Measurements from ENCODE around the gene RAC3. TPM values are rescaled to one million over a fixed set of nuclear protein-coding genes. Genes with fewer than 3 reads are reported as not detected.

RAC3 gene
- polyA plus RNA-seq, 1 donor: 10.1 TPM

DNA sequence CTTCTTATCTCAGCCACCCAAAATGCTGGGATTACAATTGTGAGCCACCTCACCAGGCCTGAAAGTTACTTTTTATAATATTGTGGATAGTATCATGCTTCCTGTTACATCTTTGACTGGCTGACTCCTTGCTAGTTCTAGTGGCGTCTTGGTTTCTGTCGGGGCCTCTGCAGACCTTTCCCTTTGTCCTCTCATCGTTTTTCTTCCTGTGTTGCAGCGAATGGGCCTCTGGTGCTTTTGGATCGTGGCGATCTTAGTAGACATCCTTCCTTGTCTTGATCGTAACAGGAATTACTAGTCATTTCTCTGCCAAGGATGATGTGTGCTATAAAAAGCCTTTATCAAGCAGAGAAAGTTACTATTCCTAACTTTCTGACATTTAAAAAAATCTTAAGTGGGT lies 33.3 kb upstream of the RAC3 start:
- DNase-seq: no peak

DNA sequence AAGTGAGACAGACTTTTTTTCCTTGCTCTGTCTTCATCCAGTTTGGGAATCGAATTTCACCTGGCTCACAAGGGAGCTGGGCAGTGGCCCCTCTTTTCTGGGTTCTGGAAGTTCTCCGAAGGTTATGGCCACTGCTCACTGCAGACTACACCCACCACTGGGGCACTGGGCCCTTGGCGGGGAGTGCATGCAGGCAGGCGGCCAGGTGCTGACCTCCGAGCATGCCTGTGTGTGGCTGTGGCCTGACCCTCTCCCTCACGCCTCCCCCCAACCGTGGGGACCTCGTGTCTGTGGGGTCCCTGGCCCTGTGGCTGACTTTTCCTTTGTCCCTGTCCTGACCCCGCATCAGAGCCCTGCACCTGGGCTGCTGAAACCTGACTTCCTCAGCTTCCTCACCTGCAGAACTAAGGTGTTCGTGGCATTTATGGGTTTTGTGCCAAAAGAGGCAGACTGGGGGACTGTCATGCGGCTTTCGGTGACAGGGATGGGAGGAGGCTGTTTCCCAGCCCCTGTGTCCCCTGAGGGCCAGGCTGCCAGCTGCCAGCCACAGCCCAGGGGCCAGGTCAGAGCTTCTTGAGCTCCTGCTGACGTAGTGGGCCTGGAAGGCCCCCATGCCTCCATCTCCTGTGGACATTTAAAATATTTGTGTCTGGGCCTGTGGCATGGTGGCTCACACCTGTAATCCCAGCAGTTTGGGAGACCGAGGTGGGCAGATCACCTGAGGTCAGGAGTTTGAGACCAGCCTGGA lies 32.6 kb upstream of the RAC3 start:
- no peak for DNase-seq

DNA sequence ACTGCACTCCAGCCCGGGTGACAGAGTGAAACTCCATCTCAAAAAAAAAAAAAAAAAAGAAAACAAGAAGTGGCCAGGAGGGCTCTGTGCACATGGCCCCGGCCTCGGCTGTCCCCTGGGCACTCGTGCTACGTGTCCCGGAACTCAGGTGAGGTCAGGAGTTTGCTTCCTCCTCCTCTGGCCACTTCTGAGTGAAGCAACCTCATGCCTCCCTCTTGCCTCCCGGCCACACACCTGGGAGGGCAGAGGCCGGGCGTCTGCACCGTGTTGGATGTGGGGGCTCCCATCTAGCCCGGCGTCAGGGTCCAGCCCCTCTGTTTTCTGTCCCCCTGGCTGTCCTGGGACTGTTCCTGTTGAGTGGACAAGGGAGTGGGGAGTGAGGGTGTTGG lies 31.9 kb upstream of the RAC3 start:
- no peak for DNase-seq

DNA sequence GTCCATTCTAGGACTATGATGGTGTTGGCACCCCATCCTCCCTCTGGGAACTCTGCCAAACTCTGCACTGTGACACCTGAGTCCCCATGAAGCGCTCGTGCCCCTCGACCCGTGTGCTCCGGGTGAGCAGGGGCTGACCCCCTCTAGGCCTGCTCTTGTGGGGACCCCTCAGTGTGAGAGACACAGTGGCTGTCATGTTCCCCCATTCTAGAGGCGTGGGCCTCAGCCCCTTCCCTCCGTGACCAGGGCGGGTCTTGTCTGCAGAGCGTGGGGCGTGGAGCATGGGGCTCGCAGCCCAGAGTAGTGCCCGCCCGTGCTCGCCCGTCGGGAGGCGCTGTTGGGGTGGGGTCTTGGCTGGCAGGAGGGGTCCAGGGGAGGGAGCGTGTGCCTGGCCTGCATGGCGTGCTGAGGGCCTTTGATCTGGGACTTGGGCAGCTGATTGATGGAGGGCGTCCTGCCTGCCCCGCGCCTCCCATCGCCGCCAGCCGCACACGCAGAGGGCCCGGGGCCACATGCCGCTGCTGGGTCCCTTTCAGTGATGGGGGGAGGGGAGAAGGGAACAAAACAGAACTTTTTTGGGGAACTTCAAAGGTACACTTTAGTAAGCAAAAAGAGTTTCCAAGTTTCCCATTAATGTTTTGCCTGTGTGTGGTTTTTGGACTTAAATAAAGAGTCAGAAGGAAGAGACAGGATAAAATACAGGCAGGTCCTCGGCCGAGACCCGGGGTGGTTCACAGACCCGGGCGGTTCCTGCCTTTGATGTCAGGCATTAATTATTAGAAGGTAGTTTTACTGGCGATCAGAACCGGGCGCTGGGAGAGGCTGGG lies 31.3 kb upstream of the RAC3 start:
- DNase-seq: no peak

DNA sequence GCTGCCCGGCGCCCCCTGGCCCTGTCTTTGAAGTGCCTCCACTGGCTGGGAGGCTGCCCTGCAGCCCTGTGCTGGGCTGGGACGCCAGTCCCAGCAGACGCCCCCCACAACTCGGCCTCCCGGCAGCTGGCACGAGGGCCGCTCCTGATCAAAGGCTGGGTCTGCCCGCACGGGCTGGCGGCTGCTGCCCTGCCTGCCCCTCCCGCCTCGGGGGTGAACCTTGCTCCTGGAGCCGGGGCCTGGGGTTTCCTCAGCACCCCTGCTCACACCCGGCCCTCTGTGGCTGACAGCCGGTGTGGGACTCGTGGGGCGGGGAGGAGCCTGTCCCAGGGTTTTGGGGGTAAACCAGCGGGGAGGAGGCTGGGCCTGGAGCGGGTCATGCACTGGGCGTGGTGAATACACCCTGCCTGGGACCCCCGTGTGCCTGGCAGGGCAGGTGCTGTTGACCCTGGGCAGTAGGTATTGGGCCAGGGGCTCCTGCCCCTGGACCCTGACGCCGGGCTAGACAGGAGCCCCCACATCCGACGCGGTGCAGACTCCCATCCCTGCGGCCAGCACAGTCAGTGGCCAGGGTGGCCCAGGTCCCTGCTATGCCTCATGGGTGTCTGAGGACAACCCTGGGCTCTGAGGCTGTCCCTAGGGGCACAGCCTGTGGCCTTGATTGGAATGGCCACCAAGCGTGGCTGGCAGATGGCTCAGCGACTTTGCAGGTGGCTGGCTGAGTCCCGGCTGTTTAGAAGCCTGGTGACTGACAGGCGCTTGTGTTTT lies 30.5 kb upstream of the RAC3 start:
- no peak for DNase-seq

DNA sequence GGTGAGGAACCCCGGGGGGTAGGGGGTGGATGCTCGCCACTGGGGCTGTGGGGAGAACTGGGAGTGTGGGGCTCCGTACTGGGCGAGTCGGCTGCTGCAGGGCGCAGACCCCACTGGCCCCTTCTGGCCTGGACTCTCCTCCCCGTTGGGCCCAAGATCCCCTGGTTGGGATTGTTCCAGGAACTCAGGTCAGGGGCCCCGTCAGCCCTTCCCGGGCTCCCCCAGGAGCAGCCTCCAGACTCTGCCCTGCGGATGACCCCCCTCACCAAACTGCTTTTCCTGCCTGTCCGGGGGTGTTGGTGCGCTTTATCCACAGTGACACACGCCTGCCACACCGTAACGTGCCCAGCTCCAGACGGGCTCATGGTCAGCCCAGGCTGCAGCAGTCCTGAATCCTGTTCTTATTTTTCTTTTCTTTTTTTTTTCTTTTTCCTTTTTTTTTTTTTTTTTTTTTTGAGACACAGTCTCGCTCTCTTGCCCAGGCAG lies 29.9 kb upstream of the RAC3 start:
- DNase-seq: no peak

DNA sequence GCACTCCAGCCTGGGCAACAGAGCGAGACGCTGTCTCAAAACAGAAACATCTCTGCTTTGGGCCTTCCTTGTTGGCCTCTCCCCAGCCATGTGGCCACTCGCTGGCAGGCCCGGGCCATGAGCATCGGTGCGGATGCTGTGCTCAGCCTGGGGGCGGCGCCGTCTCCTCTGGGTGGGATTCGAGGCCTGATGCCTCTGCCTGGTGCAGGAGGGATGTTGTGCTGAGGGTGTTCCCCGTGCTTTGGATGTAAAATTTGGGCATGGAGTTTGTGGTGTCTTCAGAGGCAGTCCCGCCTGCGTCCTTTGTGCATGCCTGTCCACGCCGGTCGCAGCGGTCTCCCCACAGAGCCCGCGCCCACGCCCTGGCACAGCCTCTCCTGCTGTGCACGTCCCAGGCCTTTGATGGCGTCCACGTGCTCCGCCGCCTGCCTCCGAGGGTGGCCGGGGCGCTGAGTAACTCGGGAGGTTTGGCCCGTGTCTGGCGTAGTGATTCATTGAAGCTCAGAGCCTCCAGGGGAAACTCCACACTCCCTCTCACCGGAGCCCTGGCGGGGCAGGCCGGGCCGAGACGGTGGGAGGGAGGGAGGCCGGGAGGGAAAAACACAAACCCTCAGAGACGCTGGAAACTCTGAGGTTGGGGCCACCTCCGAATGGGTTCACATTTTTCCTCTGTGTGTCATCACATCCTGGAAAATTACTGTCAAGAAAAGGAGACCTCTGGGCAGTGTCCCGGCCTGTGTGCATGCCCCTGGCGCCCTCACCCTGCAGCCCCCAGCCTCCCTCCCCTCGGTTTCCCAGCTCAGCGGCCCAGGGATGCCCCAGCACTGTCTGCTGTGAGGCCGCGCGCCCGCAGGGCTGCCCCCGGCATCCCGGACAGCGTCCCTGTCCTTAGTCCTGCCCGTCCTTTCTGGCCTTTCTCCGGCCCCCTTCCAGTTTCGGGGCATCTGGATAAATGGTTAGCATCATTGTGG lies 27.8 kb upstream of the RAC3 start:
- DNase-seq: no peak

DNA sequence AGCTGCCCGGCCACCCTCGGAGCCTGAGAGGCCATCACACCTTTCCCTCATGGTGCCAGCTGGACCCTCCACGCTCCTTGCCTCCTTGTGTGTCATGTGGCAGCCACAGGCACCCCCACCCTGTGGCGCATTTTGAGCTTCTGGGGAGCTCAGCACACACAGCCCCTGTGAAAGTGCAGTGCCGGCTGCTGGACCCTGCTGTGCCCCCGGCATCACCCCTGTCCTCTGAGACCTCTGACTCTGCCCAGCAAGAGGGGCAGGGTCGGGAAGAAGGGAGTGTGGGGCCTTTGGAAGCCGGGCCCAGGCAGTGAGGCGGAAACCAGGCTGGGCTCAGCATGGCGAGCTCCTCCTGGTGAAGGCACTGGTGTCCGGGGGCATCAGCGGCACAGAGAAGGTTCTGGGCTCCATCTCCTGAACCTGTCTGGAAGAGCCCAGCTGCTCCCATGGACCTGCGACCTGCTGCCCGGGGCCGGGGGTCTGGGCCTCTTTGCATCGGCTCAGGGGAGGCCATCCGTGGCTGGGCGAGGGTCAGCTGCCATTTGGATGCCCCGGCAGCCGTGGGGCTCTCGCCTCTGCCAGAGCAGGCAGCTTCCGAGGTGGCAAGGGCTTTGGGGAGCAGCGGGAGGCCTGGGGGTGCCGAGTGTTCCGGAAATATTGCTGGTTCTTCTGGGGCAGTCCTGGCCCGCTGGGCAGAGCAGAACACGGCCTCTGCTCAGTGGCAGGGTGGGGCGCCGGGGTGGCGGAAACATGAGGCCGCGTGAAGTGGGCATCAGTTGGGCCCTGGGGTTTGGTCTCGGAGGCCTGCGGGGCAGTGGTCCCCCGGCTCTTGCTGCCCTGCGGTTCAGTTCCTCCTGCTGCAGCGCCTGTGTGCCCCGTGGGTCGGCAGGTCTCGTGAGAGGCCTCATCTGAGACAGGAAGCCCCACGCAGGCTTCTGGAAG lies 26.7 kb upstream of the RAC3 start:
- DNase-seq: no peak

DNA sequence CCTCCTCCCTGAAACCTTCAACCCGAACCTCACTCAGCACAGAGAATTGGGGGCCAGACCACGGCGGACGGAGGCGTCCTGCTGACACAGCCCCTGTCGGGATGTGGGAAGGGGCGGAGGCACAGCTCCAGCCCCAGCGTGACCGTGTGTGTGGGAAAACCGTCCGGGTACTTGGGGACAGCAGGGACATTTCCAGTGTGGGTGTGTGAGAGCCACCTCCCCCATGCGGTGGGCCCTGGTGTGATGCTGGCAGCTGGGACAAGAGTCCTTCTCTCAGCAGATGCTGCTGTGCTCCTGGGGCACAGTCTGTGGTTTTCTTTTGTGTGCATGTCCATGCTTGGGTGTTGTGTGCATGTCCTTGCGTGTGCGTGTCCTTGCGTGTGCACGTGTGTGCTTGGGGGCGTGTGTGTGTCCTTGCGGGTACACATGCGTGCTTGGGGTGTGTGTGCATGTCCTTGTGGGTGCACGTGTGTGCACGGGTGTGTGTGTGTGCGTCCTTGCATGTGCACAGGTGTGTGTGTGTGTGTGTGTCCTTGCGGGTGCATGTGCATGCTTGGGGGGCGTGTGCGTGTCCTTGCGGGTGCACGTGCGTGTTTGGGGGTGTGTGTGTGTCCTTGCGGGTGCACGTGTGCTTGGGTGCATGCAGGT lies 25.7 kb upstream of the RAC3 start:
- no peak for DNase-seq

DNA sequence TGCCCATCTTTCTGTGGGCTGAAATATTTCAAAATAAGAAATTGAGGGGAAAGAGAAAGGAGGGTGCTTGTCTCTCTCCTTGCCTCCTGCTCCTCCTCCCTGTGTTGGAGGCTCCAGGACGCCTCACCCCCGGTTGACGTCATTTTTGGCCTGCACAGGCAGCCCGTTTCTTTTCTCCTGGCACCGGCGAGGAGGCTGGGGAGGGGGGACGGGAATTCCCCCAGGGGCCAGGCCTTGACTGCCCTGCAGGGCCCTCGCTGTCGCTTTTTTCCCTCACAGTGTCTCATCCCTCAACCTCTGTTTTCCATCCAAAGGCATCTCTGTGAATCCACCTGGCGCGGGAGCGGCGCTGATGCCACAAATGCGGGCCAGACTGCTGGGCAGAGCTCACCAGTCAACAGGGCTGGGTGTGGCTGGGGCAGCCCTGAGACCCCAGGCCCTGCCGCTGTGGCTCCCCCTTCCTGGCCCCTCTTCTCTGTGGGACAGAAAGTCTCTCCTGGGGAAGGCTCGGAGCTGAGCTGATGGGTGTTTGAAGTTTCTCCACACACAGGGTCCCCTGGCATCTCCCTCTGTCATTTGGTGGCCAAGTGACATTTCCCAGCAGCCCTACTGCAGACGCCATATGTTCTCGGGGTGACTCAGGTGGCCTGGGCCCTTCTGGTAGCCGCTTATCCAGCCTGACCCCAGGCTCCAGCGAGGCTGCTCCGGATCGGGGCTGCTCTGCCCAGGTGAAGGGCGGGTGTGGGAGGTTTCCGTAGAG lies 24.8 kb upstream of the RAC3 start:
- no peak for DNase-seq

DNA sequence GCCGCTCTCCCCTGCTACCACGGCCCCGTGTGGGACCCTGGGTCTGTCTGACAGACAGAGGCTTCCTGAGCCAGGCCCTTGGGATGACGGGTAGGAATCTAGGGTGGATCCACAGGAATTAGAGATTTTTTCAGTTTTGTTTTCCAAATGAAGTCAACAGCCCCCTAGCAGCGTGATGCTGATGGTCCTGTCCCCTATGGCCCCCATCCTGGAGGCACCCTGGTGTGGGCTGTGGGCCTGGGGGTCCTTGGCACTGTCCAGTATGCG lies 24.3 kb upstream of the RAC3 start:
- DNase-seq: no peak

DNA sequence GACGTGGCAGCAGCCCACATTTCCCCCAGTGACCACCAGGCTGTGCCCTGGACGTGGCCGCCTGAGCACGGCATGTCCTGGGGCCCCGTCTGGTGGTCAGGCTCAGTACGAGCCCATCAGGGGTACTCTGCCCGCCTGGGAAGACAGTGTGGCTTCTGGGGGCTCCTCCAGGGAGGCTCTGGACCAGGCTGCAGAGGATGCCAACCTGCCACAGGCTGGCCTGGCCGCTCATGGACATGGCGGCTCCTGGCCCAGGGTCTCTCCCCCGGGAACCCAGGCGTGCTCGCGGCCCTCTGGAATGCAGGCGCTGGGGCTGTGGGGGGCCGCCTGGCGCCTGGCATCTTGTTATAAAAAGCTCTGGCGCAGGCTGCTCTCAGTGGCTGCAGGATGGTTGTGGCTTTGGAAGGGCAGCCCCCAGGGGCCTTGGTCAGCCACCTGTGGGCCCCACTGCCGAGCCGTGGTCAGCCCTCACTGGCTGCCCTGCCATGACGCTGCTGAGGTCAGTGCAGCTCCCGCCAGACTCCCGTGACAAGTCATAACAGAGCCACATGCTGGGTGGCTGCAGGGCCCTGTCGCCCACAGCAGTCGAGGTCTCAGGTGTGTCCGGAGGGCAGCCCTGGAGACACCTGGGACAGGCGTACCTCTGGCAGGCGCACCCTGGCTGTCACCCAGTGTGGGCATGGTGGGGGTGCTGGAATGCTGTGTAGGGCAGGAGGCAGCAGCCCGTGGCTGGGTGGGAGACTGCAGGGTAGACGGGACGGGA lies 23.8 kb upstream of the RAC3 start:
- DNase-seq: no peak

DNA sequence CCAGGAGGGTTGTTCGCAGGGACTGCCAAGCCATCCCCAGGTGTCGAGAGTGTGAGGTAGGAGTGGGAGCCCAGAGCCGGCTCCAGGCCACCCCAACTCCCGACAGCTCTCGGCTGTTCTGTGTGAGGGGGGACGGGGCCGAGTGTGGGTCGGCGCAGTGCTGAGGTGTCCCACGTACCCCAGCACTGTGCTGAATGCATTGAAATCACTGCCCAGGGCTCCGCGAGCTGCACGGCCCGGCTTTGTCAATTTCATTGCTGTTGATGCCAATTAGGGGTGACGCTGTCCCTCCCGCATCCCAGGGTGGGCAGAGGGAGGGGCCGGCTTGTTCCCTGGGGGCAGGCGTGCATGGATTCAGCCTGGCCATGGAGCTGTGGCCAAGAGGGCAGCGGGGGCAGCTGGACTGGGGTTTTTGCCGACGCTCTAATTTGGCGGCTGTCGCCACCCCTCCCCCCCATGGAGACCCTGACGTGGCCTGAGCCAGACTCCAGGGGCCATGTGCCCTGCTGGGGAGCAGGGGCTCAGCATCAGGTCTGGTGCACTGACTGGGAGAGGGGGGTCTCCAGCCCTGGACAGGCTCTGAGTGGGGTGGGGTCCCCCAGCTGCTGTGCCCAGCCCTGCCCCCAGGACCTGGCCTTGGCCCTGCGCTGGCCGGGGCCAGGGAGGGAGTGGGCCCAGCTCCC lies 23.1 kb upstream of the RAC3 start:
- DNase-seq: no peak

DNA sequence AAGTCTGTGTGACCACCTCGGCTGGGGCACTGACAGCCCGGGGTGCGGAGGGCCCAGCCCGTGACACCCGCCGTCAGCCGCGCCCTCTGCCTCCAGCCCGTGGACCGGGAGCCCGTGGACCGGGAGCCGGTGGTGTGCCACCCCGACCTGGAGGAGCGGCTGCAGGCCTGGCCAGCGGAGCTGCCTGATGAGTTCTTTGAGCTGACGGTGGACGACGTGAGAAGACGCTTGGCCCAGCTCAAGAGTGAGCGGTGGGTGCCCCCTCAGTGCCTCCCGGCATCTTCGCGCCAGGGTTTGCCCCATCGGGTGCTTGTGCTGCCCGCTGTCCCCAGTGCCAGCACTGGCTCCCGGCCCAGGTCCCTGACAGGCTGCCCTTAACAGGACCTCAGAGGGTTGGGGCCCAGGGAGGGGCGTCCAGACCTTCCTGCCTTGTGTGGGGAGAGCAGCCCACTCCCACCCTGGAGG lies 22.5 kb upstream of the RAC3 start:
- DNase-seq: no peak

DNA sequence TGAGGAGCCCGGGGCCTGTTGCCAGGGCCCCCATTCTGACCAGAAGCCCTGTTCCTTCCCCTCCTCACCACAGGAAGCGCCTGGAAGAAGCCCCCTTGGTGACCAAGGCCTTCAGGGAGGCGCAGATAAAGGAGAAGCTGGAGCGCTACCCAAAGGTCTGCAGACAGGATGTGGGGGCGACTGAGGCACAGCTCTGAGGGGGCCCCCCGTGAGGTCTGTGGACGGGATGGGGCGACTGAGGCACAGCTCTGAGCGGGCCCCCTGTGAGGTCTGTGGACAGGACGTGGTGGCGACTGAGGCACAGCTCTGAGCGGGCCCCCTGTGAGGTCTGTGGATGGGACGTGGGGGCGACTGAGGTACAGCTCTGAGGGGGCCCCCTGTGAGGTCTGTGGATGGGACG lies 22.1 kb upstream of the RAC3 start:
- no peak for DNase-seq

DNA sequence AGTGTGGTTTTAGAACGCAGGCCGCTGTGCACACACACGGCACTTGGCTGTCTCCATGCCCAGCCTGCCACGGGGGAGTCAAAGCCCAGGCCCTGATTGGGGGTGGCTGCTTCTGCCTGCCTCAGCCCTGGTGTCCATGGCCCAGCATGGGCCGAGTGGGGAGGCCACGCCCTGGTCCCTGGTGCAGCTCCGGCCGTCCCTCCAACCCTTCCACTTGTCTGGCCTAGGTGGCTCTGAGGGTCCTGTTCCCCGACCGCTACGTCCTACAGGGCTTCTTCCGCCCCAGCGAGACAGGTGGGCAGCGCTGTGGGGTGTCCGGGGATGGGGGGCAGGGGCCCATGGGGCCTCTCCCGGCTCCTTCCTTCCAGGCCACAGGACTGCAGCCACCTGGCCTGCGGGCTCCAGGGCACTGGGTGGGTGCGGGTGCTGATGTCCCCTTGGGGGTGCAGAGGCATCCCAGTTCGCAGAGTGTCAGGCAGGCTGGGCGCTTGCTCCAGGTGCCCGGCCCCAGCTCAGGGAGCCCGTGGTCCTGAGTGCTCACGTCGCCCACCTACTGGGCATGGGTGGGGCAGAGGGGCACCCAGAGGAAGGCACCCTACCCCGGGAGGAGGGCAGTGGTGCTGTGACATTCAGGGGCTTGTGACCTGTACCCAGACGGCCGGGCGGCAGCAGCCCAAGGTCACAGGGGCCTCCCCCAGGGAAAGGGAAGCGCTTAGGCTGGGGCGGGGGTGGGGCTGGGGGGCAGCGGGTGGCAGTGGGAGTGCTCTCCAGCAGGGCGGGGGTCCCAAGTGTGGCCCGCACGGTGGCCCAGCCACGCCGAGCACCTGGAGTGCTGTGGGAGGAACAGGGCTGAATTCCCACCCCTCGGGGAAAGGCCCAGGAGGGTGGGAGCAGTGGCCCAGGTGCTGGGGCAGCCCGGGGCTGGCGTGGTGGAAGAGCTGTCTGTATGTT lies 20.6 kb upstream of the RAC3 start:
- DNase-seq: no peak

All from left kidney (tissue), 2 donors.